Inflammatory macrophage (primary cell): ENCODE data around the gene OTOG.

Source experiments
- DNase-seq, 2 donors: peaks; one replicate each; pipeline ENCODE4 v3.0.0-alpha.2; 2020 to 2022

Gene OTOG

GRCh38 chr11:17637901-17638300 is 90.8 kb downstream of the OTOG start:
- DNase-seq = no peak

- no peak for DNase-seq
Measured at GRCh38 chr11:17638311-17638710, 91.3 kb downstream of the OTOG start.

GRCh38 chr11:17639091-17639490 is 92.0 kb downstream of the OTOG start:
- no peak for DNase-seq

GRCh38 chr11:17639781-17640180 is 92.7 kb downstream of the OTOG start:
- no peak for DNase-seq

GRCh38 chr11:17640493-17641164 is 93.6 kb downstream of the OTOG start:
- no peak for DNase-seq

GRCh38 chr11:17641792-17642350 is 94.8 kb downstream of the OTOG start:
- no peak for DNase-seq

GRCh38 chr11:17642370-17642769 is 95.3 kb downstream of the OTOG start:
- no peak for DNase-seq

GRCh38 chr11:17642980-17643379 is 95.9 kb downstream of the OTOG start:
- DNase-seq = no peak

GRCh38 chr11:17643506-17644405 is 96.7 kb downstream of the OTOG start:
- no peak for DNase-seq

GRCh38 chr11:17645190-17645970 is 98.3 kb downstream of the OTOG start:
- no peak for DNase-seq

GRCh38 chr11:17646451-17647145 is 99.5 kb downstream of the OTOG start:
- no peak for DNase-seq

- no peak for DNase-seq
Measured at GRCh38 chr11:17648528-17648927, 101.5 kb downstream of the OTOG start.

GRCh38 chr11:17649261-17649660 is 102.2 kb downstream of the OTOG start:
- DNase-seq = no peak

- no peak for DNase-seq
Measured at GRCh38 chr11:17649696-17650095, 102.6 kb downstream of the OTOG start.

GRCh38 chr11:17650127-17650911 is 103.3 kb downstream of the OTOG start:
- DNase-seq = no peak

- DNase-seq = no peak
Measured at GRCh38 chr11:17651061-17651460, 104.0 kb downstream of the OTOG start.

GRCh38 chr11:17651681-17652080 is 104.6 kb downstream of the OTOG start:
- no peak for DNase-seq

- DNase-seq = no peak
Measured at GRCh38 chr11:17652556-17652955, 105.5 kb downstream of the OTOG start.

- no peak for DNase-seq
Measured at GRCh38 chr11:17653611-17654010, 106.6 kb downstream of the OTOG start.

GRCh38 chr11:17655682-17656081 is 108.6 kb downstream of the OTOG start:
- no peak for DNase-seq

- DNase-seq = no peak
Measured at GRCh38 chr11:17658211-17658610, 111.2 kb downstream of the OTOG start.
